ENCODE data around the gene GIN1. TPM values are rescaled to one million over a fixed set of nuclear protein-coding genes. Genes with fewer than 3 reads are reported as not detected.
"Not testable (repeated sequence)": the region's sequence is repeated elsewhere in the genome, so short reads cannot be mapped to it uniquely, and the experiment has no call there.

GIN1 gene
- total and polyA plus RNA-seq, 5 donors from 2014 or later = 2.3 to 12.7 (median 9.1) TPM

DNA sequence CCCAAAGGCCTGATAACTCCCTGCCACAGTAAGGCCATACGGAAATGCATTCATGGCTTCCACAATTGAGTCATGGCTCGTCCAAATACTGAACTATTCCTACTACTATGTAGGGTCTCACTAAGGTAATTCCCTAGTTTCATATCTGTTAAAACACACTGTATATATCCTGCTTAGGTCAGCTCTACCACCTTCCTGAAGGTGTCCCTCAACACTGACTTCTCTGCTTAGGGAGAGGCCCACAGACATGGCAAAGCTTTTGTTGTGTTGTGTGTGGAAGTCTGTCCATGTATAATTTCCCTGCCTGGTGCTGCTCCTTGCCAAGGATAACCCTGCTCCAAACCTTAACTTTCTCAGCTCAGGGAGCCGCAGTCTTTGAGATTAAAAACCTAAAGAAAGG is 60.4 kb downstream of the GIN1 start:
- ATAC-seq (ENCODE audit: low read depth in 2 of 2) (no peak), DNase-seq (no peak)
- Histone ChIP-seq H3K27ac (ENCODE audit: insufficient read depth, low read length, poor library complexity, severe bottlenecking) (no peak overlapping the region), H3K9me3 (ENCODE audit: control insufficient read depth in 2 of 2, low read length in 2 of 2) (no peaks in the 10 kb centered on the region), H3K4me1 (ENCODE audit: control insufficient read depth, insufficient read depth, low read length, poor library complexity, severe bottlenecking) (no peaks in the 10 kb centered on the region), H3K27me3 (ENCODE audit: control insufficient read depth, insufficient read depth, low read length) (peaks cover 1% of the 10 kb centered on the region), H3K4me3 (ENCODE audit: low read depth, low read length) (no peak overlapping the region), H3K36me3 (ENCODE audit: control insufficient read depth, insufficient read depth, low read length) (no peaks in the 10 kb centered on the region)
- no peak overlapping the region for H3K27ac Mint-ChIP-seq
- no peaks in the 10 kb centered on the region for H3K4me1 Mint-ChIP-seq
- peaks cover 24% of the 10 kb centered on the region for H3K27me3 Mint-ChIP-seq
- H3K9me3 Mint-ChIP-seq = peaks cover 0 to 4% (median 0%) of the 10 kb centered on the region in 7 donors
- H3K36me3 Mint-ChIP-seq = no peaks in the 10 kb centered on the region
- no peak overlapping the region for H3K4me3 Mint-ChIP-seq

DNA sequence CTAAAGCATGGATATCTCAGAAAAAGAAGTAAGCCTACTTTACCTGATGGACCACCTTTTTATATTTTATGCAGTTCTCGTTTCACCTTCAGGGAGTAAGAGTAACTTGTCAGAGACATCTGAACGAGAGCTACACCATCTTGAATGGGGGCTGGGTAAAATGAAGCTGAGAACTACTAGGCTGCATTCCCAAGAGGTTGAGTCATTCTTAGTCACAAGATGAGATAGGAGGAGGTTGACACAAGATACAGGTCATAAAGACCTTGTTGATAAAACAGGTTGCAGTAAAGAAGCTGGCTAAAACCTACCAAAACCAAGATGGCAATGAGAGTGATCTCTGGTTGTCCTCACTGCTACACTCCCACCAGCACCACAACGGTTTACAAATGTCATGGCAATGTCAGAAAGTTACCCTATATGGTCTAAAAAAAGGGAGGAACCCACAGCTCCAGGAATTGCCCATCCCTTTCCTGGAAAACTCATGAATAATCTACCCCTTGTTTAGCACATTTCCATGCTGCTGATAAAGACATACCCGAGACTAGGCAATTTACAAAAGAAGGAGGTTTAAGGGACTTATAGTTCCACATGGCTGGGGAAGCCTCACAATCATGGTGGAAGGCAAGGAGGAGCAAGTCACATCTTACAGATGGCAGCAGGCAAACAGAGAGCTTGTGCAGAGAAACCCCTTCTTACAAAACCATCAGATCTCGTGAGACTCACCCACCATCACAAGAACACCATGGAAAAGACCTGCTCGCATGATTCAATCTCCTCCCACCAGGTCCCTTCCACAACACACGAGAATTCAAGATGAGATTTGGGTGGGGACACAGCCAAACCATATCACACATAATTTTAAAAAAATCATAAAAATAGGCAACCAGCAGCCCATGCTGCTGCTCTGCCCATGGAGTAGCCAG is 62.5 kb downstream of the GIN1 start:
- Mint-ChIP-seq H3K36me3 (no peaks in the 10 kb centered on the region), H3K9me3 (peaks cover 0 to 4% (median 0%) of the 10 kb centered on the region in 7 donors), H3K4me3 (no peak overlapping the region), H3K27ac (no peak overlapping the region), H3K27me3 (peaks cover 22% of the 10 kb centered on the region), H3K4me1 (no peaks in the 10 kb centered on the region)
- Histone ChIP-seq H3K4me3 (ENCODE audit: low read depth, low read length) (no peak overlapping the region), H3K36me3 (ENCODE audit: control insufficient read depth, insufficient read depth, low read length) (no peaks in the 10 kb centered on the region), H3K27ac (ENCODE audit: insufficient read depth, low read length, poor library complexity, severe bottlenecking) (no peak overlapping the region), H3K9me3 (ENCODE audit: control insufficient read depth in 2 of 2, low read length in 2 of 2) (no peaks in the 10 kb centered on the region), H3K27me3 (ENCODE audit: control insufficient read depth, insufficient read depth, low read length) (peaks cover 1% of the 10 kb centered on the region), H3K4me1 (ENCODE audit: control insufficient read depth, insufficient read depth, low read length, poor library complexity, severe bottlenecking) (no peaks in the 10 kb centered on the region)
- ATAC-seq (ENCODE audit: low read depth in 2 of 2) = no peak
- DNase-seq = no peak

DNA sequence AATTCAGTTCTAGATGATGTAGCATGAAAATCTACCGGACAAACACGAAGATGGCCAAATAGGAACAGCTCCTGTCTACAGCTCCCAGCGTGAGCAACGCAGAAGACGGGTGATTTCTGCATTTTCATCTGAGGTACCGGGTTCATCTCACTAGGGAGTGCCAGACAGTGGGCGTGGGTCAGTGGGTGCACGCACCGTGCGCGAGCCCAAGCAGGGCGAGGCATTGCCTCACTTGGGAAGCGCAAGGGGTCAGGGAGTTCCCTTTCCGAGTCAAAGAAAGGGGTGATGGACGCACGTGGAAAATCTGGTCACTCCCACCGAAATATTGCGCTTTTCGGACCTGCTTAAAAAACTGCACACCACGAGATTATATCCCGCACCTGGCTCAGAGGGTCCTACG is 73.2 kb downstream of the GIN1 start:
- H3K4me3 ChIP-seq (ENCODE audit: low read depth, low read length); H3K27me3 Mint-ChIP-seq; H3K36me3 ChIP-seq (ENCODE audit: control insufficient read depth, insufficient read depth, low read length); H3K27ac ChIP-seq (ENCODE audit: insufficient read depth, low read length, poor library complexity, severe bottlenecking); H3K4me1 ChIP-seq (ENCODE audit: control insufficient read depth, insufficient read depth, low read length, poor library complexity, severe bottlenecking); H3K36me3 Mint-ChIP-seq; H3K9me3 ChIP-seq (ENCODE audit: control insufficient read depth in 2 of 2, low read length in 2 of 2); H3K9me3 Mint-ChIP-seq; DNase-seq; H3K4me1 Mint-ChIP-seq; H3K27ac Mint-ChIP-seq; ATAC-seq (ENCODE audit: low read depth in 2 of 2); H3K27me3 ChIP-seq (ENCODE audit: control insufficient read depth, insufficient read depth, low read length); H3K4me3 Mint-ChIP-seq: not testable (repeated sequence)

DNA sequence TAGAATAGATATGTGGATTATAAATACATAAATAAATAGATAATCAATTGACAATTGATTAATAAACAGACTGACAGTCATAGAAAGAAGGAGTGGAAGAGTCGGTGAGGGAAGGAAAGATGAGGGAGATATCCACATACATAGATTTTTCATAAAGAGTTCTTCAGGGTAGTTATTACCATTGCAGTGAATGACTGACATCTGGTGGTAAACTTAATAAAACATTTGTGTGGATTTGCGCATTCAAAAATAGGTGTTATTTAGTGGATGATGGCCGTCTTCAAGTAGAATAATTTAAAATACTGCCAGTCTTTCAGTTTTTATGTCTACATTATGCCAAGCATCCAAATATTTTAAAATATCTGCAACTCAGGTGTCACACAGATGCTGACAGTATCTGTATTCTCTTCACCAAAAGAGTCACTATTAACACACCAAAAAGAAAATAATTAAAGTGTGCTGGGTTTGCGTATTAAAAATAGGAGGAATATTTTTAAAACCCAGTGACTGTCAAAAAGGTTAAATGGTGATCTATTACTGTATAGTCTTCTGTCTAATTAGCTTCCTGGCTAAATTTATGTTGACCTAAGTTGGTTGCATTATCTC is 78.8 kb downstream of the GIN1 start:
- H3K27ac ChIP-seq (ENCODE audit: insufficient read depth, low read length, poor library complexity, severe bottlenecking) = no peak overlapping the region
- Mint-ChIP-seq H3K4me1 (peaks cover 0 to 4% (median 0%) of the 10 kb centered on the region in 4 donors), H3K27ac (no peak overlapping the region), H3K9me3 (peaks cover 0 to 3% (median 0%) of the 10 kb centered on the region in 7 donors), H3K4me3 (no peak overlapping the region), H3K36me3 (no peaks in the 10 kb centered on the region), H3K27me3 (peaks cover 6% of the 10 kb centered on the region)
- no peak overlapping the region for H3K4me3 ChIP-seq (ENCODE audit: low read depth, low read length)
- H3K4me1 ChIP-seq (ENCODE audit: control insufficient read depth, insufficient read depth, low read length, poor library complexity, severe bottlenecking) = no peaks in the 10 kb centered on the region
- H3K9me3 ChIP-seq (ENCODE audit: control insufficient read depth in 2 of 2, low read length in 2 of 2) = no peaks in the 10 kb centered on the region
- ATAC-seq (ENCODE audit: low read depth in 2 of 2) = no peak
- DNase-seq = peak in 2 of 3 donors; percentile 11 to 55
- no peaks in the 10 kb centered on the region for H3K36me3 ChIP-seq (ENCODE audit: control insufficient read depth, insufficient read depth, low read length)
- no peaks in the 10 kb centered on the region for H3K27me3 ChIP-seq (ENCODE audit: control insufficient read depth, insufficient read depth, low read length)

DNA sequence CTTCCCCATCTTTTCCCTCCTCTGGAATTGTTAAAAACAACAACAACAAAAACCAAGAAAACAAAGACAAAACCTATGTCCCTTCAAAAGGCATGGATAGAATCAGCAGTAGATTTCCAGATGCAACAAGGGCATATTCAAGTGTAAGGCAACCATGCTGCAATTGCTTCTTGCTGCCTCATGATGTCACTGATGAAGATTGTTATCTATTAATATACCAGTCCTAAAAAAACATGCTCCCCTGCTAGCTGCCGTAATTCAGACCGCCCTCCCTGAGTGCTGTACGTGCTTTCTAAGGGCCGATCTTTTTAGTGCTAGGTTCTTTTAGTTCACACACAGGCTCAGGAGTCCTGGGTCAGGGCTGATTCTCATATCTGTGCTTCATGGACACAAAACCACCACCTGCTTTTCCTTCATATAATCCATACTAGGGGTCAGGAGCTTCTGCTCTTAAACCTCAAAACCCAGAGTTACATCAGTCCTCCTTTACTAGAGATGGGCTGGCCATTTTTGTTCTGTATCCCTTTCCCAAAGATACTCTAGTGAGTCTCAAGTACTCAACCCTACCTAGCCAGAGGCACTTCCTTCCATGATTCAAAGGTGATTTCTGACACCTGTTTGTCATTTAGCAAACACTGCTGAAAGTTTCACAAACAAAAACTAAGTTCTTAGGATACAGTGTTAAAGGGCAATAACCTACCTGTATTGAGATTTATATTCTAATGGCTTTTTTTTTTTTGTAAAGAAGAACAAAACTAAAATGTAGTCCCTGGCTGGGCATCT is 82.1 kb downstream of the GIN1 start:
- Histone ChIP-seq H3K4me3 (ENCODE audit: low read depth, low read length) (no peak overlapping the region), H3K4me1 (ENCODE audit: control insufficient read depth, insufficient read depth, low read length, poor library complexity, severe bottlenecking) (no peaks in the 10 kb centered on the region), H3K9me3 (ENCODE audit: control insufficient read depth in 2 of 2, low read length in 2 of 2) (no peaks in the 10 kb centered on the region), H3K27me3 (ENCODE audit: control insufficient read depth, insufficient read depth, low read length) (no peaks in the 10 kb centered on the region), H3K27ac (ENCODE audit: insufficient read depth, low read length, poor library complexity, severe bottlenecking) (no peak overlapping the region), H3K36me3 (ENCODE audit: control insufficient read depth, insufficient read depth, low read length) (no peaks in the 10 kb centered on the region)
- Mint-ChIP-seq H3K27ac (no peak overlapping the region), H3K36me3 (no peaks in the 10 kb centered on the region), H3K9me3 (peaks cover 0 to 3% (median 0%) of the 10 kb centered on the region in 7 donors), H3K4me3 (no peak overlapping the region), H3K4me1 (peaks cover 0 to 4% (median 0%) of the 10 kb centered on the region in 4 donors), H3K27me3 (no peaks in the 10 kb centered on the region)
- ATAC-seq (ENCODE audit: low read depth in 2 of 2) (no peak), DNase-seq (no peak)

DNA sequence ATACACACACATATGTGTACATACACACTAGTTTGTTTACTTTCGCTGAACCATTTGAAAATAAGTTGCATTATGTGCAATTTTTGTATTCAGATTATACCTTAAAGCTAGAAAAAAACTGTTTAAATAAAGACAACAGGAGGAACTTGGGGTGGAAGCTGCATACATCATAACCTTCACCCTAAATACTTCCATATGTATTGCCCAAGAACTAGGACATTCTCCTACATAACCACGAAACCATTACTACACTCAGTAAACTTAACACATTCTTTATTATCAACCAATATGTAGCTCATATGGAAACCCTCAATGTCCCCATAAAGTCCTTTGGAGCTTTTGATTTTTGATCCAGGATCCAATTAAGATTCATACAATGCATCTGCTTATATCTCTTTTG is 83.3 kb downstream of the GIN1 start:
- H3K9me3 Mint-ChIP-seq = no peaks in the 10 kb centered on the region
- no peak overlapping the region for H3K4me3 Mint-ChIP-seq
- H3K27ac ChIP-seq (ENCODE audit: insufficient read depth, low read length, poor library complexity, severe bottlenecking) = no peak overlapping the region
- no peak overlapping the region for H3K4me3 ChIP-seq (ENCODE audit: low read depth, low read length)
- no peak for DNase-seq
- H3K9me3 ChIP-seq (ENCODE audit: control insufficient read depth in 2 of 2, low read length in 2 of 2) = no peaks in the 10 kb centered on the region
- no peak overlapping the region for H3K27ac Mint-ChIP-seq
- H3K4me1 Mint-ChIP-seq = no peaks in the 10 kb centered on the region
- ATAC-seq (ENCODE audit: low read depth in 2 of 2) = no peak
- H3K36me3 ChIP-seq (ENCODE audit: control insufficient read depth, insufficient read depth, low read length) = no peaks in the 10 kb centered on the region
- H3K4me1 ChIP-seq (ENCODE audit: control insufficient read depth, insufficient read depth, low read length, poor library complexity, severe bottlenecking) = no peaks in the 10 kb centered on the region
- no peaks in the 10 kb centered on the region for H3K27me3 Mint-ChIP-seq
- no peaks in the 10 kb centered on the region for H3K27me3 ChIP-seq (ENCODE audit: control insufficient read depth, insufficient read depth, low read length)
- peaks cover 3% of the 10 kb centered on the region for H3K36me3 Mint-ChIP-seq
